ENCODE data around the gene SLC37A1. TPM values are rescaled to one million over a fixed set of nuclear protein-coding genes. Genes with fewer than 3 reads are reported as not detected.

The SLC37A1 gene
- total RNA-seq, 6 experiments from 2014 or later = not detected

DNA sequence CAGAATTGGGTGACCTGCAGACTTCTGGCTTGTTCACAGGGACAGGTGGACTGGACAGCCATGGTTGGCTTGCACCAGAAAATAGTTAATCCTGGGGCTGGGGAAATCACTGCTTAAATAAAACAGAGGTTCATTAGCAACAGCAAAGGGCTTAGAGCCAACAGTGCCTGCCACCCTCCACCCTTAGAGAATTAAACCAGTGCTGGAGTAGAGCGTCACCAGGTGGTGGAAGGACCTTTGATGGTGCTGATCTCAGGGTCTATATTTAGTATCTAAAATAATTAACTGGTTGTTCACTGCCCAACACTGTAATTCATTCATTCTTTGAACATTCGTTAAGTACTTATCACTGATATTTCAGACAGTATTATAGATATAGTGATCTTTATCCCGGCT lies 105.1 kb downstream of the SLC37A1 start:
- Mint-ChIP-seq H3K4me3 (no peak overlapping the region), H3K4me1 (ENCODE audit: low read depth) (no peaks in the 10 kb centered on the region)
- TF ChIP-seq, protein P1, sequence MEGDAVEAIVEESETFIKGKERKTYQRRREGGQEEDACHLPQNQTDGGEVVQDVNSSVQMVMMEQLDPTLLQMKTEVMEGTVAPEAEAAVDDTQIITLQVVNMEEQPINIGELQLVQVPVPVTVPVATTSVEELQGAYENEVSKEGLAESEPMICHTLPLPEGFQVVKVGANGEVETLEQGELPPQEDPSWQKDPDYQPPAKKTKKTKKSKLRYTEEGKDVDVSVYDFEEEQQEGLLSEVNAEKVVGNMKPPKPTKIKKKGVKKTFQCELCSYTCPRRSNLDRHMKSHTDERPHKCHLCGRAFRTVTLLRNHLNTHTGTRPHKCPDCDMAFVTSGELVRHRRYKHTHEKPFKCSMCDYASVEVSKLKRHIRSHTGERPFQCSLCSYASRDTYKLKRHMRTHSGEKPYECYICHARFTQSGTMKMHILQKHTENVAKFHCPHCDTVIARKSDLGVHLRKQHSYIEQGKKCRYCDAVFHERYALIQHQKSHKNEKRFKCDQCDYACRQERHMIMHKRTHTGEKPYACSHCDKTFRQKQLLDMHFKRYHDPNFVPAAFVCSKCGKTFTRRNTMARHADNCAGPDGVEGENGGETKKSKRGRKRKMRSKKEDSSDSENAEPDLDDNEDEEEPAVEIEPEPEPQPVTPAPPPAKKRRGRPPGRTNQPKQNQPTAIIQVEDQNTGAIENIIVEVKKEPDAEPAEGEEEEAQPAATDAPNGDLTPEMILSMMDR (IDR thresholded peaks at IDR 0.05) = no peak

DNA sequence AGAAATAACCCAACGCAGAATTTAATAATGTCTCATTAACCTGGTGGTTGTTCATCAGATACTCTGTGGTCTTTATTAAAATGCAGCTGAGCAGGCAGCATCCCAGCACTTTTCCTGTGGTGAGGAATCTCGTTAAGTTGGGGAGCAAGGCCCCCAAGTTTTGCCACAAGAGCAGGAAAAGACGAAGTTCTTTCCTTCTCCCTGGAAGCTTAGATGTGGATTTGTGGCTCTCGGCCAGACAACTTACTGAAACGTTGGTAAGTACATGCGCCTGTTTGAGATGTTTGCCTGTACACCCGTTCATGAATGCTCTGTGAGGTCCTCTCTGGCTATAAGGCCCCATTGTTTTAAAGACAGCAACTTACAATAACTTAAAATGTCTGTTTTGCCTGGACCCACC lies 105.5 kb downstream of the SLC37A1 start:
- DNase-seq = no peak
- no peak overlapping the region for H3K27ac Mint-ChIP-seq
- peaks cover 46% of the 10 kb centered on the region for H3K9me3 Mint-ChIP-seq
- H3K4me3 Mint-ChIP-seq = no peak overlapping the region
- H3K4me1 Mint-ChIP-seq (ENCODE audit: low read depth) = no peaks in the 10 kb centered on the region
- peaks cover 1% of the 10 kb centered on the region for H3K27me3 Mint-ChIP-seq (ENCODE audit: insufficient read depth)
- TF ChIP-seq, protein P1 (IDR thresholded peaks at IDR 0.05) = no peak
- H3K36me3 Mint-ChIP-seq (ENCODE audit: low read depth) = no peaks in the 10 kb centered on the region

More for the DNA sequence above, 105.1 kb downstream of the SLC37A1 start:
- no peaks in the 10 kb centered on the region for H3K36me3 Mint-ChIP-seq (ENCODE audit: low read depth)
- H3K27me3 Mint-ChIP-seq (ENCODE audit: insufficient read depth) = peaks cover under 1% of the 10 kb centered on the region
- no peak overlapping the region for H3K27ac Mint-ChIP-seq
- DNase-seq = no peak
- H3K9me3 Mint-ChIP-seq = peaks cover 43% of the 10 kb centered on the region

DNA sequence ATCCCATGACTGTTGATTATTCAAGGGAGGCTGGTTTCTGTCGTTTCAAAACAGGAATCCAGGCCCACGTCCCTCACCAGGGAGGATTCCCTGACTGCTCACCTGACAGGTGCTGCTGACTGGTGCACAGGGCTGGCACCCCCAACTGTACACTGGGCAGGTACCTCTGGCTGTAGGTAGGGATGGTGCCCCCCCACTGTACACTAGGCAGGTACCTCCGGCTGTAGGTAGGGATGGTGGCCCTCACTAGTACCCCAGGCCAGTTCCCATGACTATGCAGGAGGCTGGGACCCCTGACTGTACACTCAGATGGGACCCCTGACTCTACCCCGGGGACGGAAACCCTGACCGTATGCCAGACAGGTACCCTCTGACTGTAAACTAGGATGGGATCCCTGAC lies 106.2 kb downstream of the SLC37A1 start:
- TF ChIP-seq, protein P1 (IDR thresholded peaks at IDR 0.05) = no peak
- no peak for DNase-seq
- no peak overlapping the region for H3K4me3 Mint-ChIP-seq
- H3K9me3 Mint-ChIP-seq = peaks cover 42% of the 10 kb centered on the region
- peaks cover 2% of the 10 kb centered on the region for H3K27me3 Mint-ChIP-seq (ENCODE audit: insufficient read depth)
- H3K4me1 Mint-ChIP-seq (ENCODE audit: low read depth) = no peaks in the 10 kb centered on the region
- no peak overlapping the region for H3K27ac Mint-ChIP-seq
- no peaks in the 10 kb centered on the region for H3K36me3 Mint-ChIP-seq (ENCODE audit: low read depth)

DNA sequence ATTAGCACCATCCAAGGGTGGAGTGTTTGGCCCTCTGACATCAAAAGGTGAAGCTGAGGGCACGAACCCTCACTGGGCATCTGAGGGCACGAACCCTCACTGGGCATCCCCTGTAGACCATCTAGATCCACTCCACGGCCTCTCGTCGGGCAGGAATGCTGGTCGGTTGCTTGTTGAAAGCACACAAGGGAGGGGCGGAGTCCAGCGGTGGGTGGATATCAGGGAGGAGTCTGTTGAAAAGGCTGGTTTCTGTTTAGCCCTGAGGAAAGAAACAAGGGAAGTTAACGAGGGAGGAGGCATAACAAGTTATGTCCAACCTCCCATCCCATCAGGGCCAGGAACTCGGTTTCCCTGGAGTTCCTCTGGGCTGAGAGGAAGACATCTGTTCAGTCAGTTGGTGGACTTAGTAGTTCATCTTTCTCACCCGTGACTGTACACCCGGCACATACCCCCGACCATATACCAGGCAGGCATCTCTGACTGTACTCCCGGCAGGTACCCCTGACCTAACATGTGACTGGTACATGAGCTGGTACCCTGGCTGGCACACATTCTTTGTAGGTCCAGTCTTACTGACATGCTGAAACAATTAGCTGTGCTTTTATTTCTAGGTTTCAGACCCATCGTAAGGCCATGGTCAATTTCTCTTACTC lies 107.6 kb downstream of the SLC37A1 start:
- H3K27me3 Mint-ChIP-seq (ENCODE audit: insufficient read depth) = peaks cover 2% of the 10 kb centered on the region
- no peak for DNase-seq
- peaks cover 46% of the 10 kb centered on the region for H3K9me3 Mint-ChIP-seq
- TF ChIP-seq, protein P1 (IDR thresholded peaks at IDR 0.05) = no peak
- 0 out of 2 replicates have a peak overlapping the region, but pooled peaks have one; percentile 30 for H3K4me3 Mint-ChIP-seq
- no peaks in the 10 kb centered on the region for H3K36me3 Mint-ChIP-seq (ENCODE audit: low read depth)
- no peak overlapping the region for H3K27ac Mint-ChIP-seq
- no peaks in the 10 kb centered on the region for H3K4me1 Mint-ChIP-seq (ENCODE audit: low read depth)

DNA sequence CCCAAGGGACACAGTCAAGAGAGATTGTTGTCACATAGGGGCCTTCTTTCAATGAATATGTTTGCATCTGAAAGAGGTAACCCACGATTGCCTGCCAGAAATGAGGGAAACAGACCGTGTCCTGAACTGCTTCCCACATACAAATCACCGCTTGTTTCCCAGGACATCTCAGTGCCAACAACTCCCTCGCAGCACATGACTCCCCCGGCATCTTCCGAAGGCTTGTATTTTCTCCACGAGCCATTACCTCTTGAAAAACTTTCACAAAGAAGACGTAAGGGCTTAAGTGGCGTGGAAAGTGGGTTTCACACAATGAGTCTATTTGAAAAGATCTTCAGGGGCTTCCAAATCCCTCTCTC lies 108.1 kb downstream of the SLC37A1 start:
- Mint-ChIP-seq H3K27me3 (ENCODE audit: insufficient read depth) (peaks cover 2% of the 10 kb centered on the region), H3K36me3 (ENCODE audit: low read depth) (no peaks in the 10 kb centered on the region), H3K4me1 (ENCODE audit: low read depth) (no peaks in the 10 kb centered on the region), H3K4me3 (no peak overlapping the region), H3K27ac (no peak overlapping the region), H3K9me3 (peaks cover 51% of the 10 kb centered on the region)
- TF ChIP-seq, protein P1 (IDR thresholded peaks at IDR 0.05) = no peak
- no peak for DNase-seq
